ENCODE results near the gene DRAXIN.

DNA sequence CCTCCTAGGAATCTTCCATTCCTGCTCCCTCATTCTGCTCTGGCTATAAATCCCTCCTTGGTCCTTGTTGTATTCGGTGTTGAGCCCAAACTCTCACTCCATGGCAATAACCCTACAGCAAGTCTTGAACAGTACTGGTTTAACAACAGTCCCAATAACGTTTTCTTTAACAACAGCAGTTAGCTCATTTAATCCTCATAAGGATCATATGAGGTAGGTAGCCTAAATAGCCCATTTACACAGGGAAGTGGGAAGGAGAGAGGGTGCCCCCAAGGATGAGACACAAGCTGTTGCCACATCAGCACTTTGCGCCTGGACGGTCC, 44.0 kb downstream of the DRAXIN start:
- TF ChIP-seq, protein P1, sequence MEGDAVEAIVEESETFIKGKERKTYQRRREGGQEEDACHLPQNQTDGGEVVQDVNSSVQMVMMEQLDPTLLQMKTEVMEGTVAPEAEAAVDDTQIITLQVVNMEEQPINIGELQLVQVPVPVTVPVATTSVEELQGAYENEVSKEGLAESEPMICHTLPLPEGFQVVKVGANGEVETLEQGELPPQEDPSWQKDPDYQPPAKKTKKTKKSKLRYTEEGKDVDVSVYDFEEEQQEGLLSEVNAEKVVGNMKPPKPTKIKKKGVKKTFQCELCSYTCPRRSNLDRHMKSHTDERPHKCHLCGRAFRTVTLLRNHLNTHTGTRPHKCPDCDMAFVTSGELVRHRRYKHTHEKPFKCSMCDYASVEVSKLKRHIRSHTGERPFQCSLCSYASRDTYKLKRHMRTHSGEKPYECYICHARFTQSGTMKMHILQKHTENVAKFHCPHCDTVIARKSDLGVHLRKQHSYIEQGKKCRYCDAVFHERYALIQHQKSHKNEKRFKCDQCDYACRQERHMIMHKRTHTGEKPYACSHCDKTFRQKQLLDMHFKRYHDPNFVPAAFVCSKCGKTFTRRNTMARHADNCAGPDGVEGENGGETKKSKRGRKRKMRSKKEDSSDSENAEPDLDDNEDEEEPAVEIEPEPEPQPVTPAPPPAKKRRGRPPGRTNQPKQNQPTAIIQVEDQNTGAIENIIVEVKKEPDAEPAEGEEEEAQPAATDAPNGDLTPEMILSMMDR (IDR thresholded peaks at IDR 0.05; ENCODE audit: low read depth, low read length) = no peak
- TF ChIP-seq EZH2phosphoT487 (IDR thresholded peaks at IDR 0.05; ENCODE audit: low read depth) = no peak
